Endothelial cell (in vitro differentiated cells): Measurements from ENCODE around the gene PNPLA4. TPM values are rescaled to one million over a fixed set of nuclear protein-coding genes. Genes with fewer than 3 reads are reported as not detected.

ENCODE experiments used
- DNase-seq: peaks from one replicate; pipeline ENCODE4 v3.0.0; 2021; ENCODE audit warnings: low spot score
- H3K27ac Mint-ChIP-seq: one replicate; pipeline ENCODE4 v1.8.0; 2021; ENCODE audit warnings: mixed read lengths, inconsistent platforms; ENCODE audit not compliant: unreplicated experiment
- H3K27me3 Mint-ChIP-seq: one replicate; pipeline ENCODE4 v1.8.0; 2021; ENCODE audit warnings: mild to moderate bottlenecking, moderate library complexity, mixed read lengths, inconsistent platforms; ENCODE audit not compliant: unreplicated experiment
- H3K36me3 Mint-ChIP-seq: one replicate; pipeline ENCODE4 v1.8.0; 2021; ENCODE audit warnings: mild to moderate bottlenecking, low read depth, mixed read lengths, inconsistent platforms; ENCODE audit not compliant: unreplicated experiment
- H3K4me1 Mint-ChIP-seq: one replicate; pipeline ENCODE4 v1.8.0; 2021; ENCODE audit warnings: mild to moderate bottlenecking, mixed read lengths, inconsistent platforms; ENCODE audit not compliant: unreplicated experiment
- H3K4me3 Mint-ChIP-seq: one replicate; pipeline ENCODE4 v1.8.0; 2021; ENCODE audit warnings: mild to moderate bottlenecking, mixed read lengths, inconsistent platforms; ENCODE audit not compliant: unreplicated experiment
- H3K9me3 Mint-ChIP-seq: one replicate; pipeline ENCODE4 v1.8.0; 2021; ENCODE audit warnings: mixed read lengths, inconsistent platforms; ENCODE audit not compliant: unreplicated experiment
- total RNA-seq: library from RNA; stranded (reverse); fragmentation: NEBNext Ultra II Directional; extraction: Animal tissue kit (Norgen Biotek cat#: 25700); gene quantifications from one replicate; pipeline ENCODE4 v1.2.1, GENCODE V29; 2021; ENCODE audit not compliant: unreplicated experiment
- TF ChIP-seq, protein P1 (sequence below): fragments of 200-600 bp; sonication (generic); IDR thresholded peaks from one replicate; pipeline ENCODE4 v1.5.0; 2021; ENCODE audit warnings: antibody characterized with exemption; ENCODE audit not compliant: unreplicated experiment

The PNPLA4 gene
- total RNA-seq, 1 donor from 2014 or later = 12.4 TPM

DNA sequence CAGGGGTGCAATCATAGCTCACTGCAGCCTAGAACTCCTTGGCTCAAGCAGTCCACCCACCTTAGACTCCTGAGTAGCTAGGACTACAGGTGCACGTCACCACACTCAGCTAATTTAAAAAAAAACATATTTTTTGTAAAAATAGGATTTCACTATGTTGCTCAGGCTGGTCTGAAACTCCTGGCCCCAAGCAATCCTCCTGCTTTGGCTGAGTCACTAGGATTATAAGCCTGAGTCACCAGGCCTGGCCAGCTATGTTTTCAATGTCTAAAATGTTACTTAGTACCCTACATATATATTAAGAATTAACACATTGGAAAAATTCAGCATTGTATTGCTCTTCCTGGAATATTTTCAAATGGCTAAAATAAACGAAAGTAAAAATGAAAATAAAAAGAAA, 37.5 kb downstream of the PNPLA4 start:
- Mint-ChIP-seq H3K4me1 (no peaks in the 10 kb centered on the region), H3K36me3 (no peaks in the 10 kb centered on the region), H3K9me3 (no peaks in the 10 kb centered on the region), H3K4me3 (no peak overlapping the region), H3K27me3 (no peaks in the 10 kb centered on the region), H3K27ac (no peak overlapping the region)
- TF ChIP-seq, protein P1, sequence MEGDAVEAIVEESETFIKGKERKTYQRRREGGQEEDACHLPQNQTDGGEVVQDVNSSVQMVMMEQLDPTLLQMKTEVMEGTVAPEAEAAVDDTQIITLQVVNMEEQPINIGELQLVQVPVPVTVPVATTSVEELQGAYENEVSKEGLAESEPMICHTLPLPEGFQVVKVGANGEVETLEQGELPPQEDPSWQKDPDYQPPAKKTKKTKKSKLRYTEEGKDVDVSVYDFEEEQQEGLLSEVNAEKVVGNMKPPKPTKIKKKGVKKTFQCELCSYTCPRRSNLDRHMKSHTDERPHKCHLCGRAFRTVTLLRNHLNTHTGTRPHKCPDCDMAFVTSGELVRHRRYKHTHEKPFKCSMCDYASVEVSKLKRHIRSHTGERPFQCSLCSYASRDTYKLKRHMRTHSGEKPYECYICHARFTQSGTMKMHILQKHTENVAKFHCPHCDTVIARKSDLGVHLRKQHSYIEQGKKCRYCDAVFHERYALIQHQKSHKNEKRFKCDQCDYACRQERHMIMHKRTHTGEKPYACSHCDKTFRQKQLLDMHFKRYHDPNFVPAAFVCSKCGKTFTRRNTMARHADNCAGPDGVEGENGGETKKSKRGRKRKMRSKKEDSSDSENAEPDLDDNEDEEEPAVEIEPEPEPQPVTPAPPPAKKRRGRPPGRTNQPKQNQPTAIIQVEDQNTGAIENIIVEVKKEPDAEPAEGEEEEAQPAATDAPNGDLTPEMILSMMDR = no peak
- no peak for DNase-seq

DNA sequence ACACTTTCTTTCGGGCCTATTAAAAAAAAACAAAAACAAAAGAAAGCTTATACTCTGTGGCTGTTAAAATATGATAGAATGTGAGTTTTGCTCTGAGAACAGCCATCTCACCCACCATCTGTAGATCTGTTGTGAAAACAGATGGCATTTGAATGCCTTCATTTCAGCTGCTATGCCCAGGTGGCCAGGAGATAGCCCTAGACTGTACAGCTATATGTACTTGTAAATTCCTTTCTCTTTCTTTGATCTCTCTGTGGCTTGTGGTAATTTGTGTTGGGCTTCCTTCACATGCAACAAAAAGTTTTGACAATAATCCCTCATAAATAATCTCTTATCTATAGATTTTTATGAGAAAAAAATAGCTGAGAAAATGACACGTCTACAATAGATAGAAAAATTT, 38.1 kb downstream of the PNPLA4 start:
- Mint-ChIP-seq H3K4me3 (no peak overlapping the region), H3K27ac (no peak overlapping the region), H3K4me1 (no peaks in the 10 kb centered on the region), H3K27me3 (no peaks in the 10 kb centered on the region), H3K36me3 (no peaks in the 10 kb centered on the region), H3K9me3 (no peaks in the 10 kb centered on the region)
- TF ChIP-seq, protein P1 = no peak
- no peak for DNase-seq

DNA sequence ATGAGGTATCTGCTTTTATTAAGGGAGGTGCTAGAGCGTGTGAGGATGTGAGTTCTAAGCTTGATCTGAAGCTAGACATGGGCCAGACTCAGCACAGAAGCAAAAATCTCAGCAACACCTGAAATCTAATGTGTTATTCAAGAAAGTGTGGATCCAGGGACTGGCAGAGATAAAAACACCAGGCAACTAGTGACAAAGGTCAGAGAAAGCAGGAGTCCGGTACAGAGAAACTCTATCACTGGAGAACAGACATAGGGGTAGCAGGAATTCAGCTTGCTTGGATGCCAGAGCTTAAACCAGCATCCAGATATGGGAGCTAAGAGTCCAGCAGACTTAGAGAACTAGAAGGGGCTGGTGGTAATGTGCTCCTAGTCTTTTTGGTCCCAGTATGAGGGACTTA, 50.3 kb downstream of the PNPLA4 start:
- H3K9me3 Mint-ChIP-seq = no peaks in the 10 kb centered on the region
- no peaks in the 10 kb centered on the region for H3K27me3 Mint-ChIP-seq

DNA sequence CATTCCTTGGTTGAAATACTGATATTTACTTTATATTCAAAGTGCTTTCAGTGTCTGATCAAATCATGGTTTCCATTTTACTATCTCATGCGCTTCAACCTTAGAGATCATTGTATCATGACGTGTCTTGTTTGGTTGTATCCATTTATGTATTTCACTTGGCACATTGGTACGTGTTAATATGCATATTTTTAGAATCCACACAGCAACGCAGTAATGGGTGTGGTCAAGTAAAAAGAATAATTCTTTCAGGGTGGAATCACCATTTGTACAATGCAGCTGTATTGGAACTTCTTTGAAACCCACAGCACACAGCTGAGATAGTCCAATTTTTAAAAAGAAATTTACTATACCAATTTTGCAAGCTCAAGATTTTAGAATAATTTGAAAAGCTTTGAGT, 55.2 kb downstream of the PNPLA4 start:
- DNase-seq = no peak
- Mint-ChIP-seq H3K4me3 (no peak overlapping the region), H3K36me3 (no peaks in the 10 kb centered on the region), H3K27me3 (no peaks in the 10 kb centered on the region), H3K27ac (no peak overlapping the region), H3K9me3 (no peaks in the 10 kb centered on the region), H3K4me1 (no peaks in the 10 kb centered on the region)
- TF ChIP-seq, protein P1 = no peak

More for the DNA sequence above, 50.3 kb downstream of the PNPLA4 start:
- Mint-ChIP-seq H3K36me3 (no peaks in the 10 kb centered on the region), H3K4me1 (peaks cover 2% of the 10 kb centered on the region), H3K4me3 (no peak overlapping the region), H3K27ac (no peak overlapping the region)
- TF ChIP-seq, protein P1 = no peak
- DNase-seq = no peak

DNA sequence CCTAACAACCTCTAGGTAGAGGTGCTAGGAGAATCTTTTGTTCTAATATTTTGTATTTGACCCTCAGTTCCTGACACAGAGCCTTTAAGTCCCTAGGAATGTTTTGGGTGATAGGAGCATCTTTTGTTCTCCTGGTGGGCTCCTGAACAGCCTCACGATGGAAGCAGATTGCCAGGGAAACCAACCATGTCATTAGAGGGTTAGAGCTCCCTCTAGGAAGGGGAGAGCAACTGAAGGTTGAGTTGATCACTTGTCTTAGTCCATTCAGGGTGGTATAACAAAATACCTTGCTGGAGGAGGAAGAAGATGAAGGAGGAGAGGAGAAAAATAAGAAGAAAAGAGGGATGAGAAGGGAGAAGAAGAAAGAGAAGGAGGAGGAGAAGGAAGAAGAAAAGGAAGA, 75.0 kb downstream of the PNPLA4 start:
- no peaks in the 10 kb centered on the region for H3K9me3 Mint-ChIP-seq
- TF ChIP-seq, protein P1 = no peak

More for the DNA sequence above, 75.0 kb downstream of the PNPLA4 start:
- no peak overlapping the region for H3K27ac Mint-ChIP-seq
- no peak overlapping the region for H3K4me3 Mint-ChIP-seq
- no peak for DNase-seq
- H3K4me1 Mint-ChIP-seq = no peaks in the 10 kb centered on the region
- no peaks in the 10 kb centered on the region for H3K36me3 Mint-ChIP-seq
- no peaks in the 10 kb centered on the region for H3K27me3 Mint-ChIP-seq

Other genes with a start within 250 kb of the PNPLA4 start
- not detected for gene VCX, start 84.2 kb downstream of the PNPLA4 start, total RNA-seq
- not detected for gene VCX2, start 243.9 kb upstream of the PNPLA4 start, total RNA-seq